ENCODE data around the gene PTAFR.

PTAFR gene

GRCh38 chr1:28176492-28177470, at the start of gene PTAFR:
Gene PTAFR, minus strand, starts transcription at chr1:28176690. Its CDS starts 25,669 bp downstream, at chr1:28151021.
- no peak for DNase-seq (ENCODE audit: low read depth in 2 of 2)

GRCh38 chr1:28213315-28213714, 36.8 kb upstream of the PTAFR start:
- DNase-seq (ENCODE audit: low read depth in 2 of 2) = no peak

GRCh38 chr1:28209700-28210099, 33.2 kb upstream of the PTAFR start:
- no peak for DNase-seq (ENCODE audit: low read depth in 2 of 2)

GRCh38 chr1:28208818-28209441, 32.4 kb upstream of the PTAFR start:
- DNase-seq (ENCODE audit: low read depth in 2 of 2) = peak; percentile 26 to 35

GRCh38 chr1:28205243-28205642, 28.8 kb upstream of the PTAFR start:
- no peak for DNase-seq (ENCODE audit: low read depth in 2 of 2)

GRCh38 chr1:28200234-28200873, 23.9 kb upstream of the PTAFR start:
- no peak for DNase-seq (ENCODE audit: low read depth in 2 of 2)

- DNase-seq (ENCODE audit: low read depth in 2 of 2) = peak; percentile 31 to 43
Observed at GRCh38 chr1:28199328-28200233, 23.1 kb upstream of the PTAFR start.

GRCh38 chr1:28197682-28198415, 21.4 kb upstream of the PTAFR start:
- no peak for DNase-seq (ENCODE audit: low read depth in 2 of 2)

GRCh38 chr1:28196330-28196729, 19.8 kb upstream of the PTAFR start:
- DNase-seq (ENCODE audit: low read depth in 2 of 2) = no peak

- no peak for DNase-seq (ENCODE audit: low read depth in 2 of 2)
Observed at GRCh38 chr1:28195780-28196179, 19.3 kb upstream of the PTAFR start.

- no peak for DNase-seq (ENCODE audit: low read depth in 2 of 2)
Observed at GRCh38 chr1:28194326-28195035, 18.0 kb upstream of the PTAFR start.

- no peak for DNase-seq (ENCODE audit: low read depth in 2 of 2)
Observed at GRCh38 chr1:28193701-28194161, 17.2 kb upstream of the PTAFR start.

- DNase-seq (ENCODE audit: low read depth in 2 of 2) = no peak
Observed at GRCh38 chr1:28190996-28191645, 14.6 kb upstream of the PTAFR start.

GRCh38 chr1:28190337-28190979, 14.0 kb upstream of the PTAFR start:
- DNase-seq (ENCODE audit: low read depth in 2 of 2) = no peak

- no peak for DNase-seq (ENCODE audit: low read depth in 2 of 2)
Observed at GRCh38 chr1:28185071-28185470, 8.6 kb upstream of the PTAFR start.

GRCh38 chr1:28180306-28181305, 4.1 kb upstream of the PTAFR start:
- DNase-seq (ENCODE audit: low read depth in 2 of 2) = no peak

GRCh38 chr1:28178690-28179485, 2.4 kb upstream of the PTAFR start:
- DNase-seq (ENCODE audit: low read depth in 2 of 2) = no peak

Measured in stimulated activated CD8-positive, alpha-beta memory T cell treated with anti-CD3 and anti-CD28 coated beads, Interleukin-7, amount 100 ng/mL, for 4 hours (primary cell).